ENCODE results near the gene SLC7A1. TPM values are rescaled to one million over a fixed set of nuclear protein-coding genes. Genes with fewer than 3 reads are reported as not detected.

SLC7A1 gene
- total RNA-seq, 1 donor from 2014 or later, result 10.3 TPM

DNA sequence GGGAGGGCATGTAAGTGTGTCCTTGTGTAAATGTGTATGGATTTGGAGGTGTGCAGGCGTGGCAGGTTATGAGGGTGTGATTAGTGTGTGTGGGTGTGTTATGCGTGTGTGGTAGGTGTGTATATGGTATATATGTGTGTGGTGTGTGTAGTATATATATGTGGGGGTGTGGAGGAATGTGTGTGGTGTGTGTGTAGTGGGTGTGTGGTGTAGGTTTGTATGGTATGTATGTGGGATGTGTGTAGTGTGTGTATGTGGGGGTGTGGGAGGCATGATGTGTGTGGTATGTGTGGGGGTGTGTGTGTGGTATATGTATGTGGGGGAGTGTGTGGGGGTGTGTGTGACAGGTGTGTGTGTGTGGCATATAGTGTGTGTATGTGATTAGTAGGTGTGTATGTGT is 104.2 kb downstream of the SLC7A1 start:
- no peaks in the 10 kb centered on the region for H3K27me3 ChIP-seq (ENCODE audit: low read depth)
- peaks cover 23% of the 10 kb centered on the region for H3K36me3 ChIP-seq
- intact Hi-C loops (cut with micrococcal nuclease), result no loop called here
- no peak overlapping the region for H3K4me3 ChIP-seq
- H3K9me3 ChIP-seq (replicated peaks), result no peaks in the 10 kb centered on the region
- H3K4me1 ChIP-seq, result peaks cover 10% of the 10 kb centered on the region
- TF ChIP-seq, protein P1, sequence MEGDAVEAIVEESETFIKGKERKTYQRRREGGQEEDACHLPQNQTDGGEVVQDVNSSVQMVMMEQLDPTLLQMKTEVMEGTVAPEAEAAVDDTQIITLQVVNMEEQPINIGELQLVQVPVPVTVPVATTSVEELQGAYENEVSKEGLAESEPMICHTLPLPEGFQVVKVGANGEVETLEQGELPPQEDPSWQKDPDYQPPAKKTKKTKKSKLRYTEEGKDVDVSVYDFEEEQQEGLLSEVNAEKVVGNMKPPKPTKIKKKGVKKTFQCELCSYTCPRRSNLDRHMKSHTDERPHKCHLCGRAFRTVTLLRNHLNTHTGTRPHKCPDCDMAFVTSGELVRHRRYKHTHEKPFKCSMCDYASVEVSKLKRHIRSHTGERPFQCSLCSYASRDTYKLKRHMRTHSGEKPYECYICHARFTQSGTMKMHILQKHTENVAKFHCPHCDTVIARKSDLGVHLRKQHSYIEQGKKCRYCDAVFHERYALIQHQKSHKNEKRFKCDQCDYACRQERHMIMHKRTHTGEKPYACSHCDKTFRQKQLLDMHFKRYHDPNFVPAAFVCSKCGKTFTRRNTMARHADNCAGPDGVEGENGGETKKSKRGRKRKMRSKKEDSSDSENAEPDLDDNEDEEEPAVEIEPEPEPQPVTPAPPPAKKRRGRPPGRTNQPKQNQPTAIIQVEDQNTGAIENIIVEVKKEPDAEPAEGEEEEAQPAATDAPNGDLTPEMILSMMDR (IDR thresholded peaks at IDR 0.05; ENCODE audit: borderline replicate concordance), result no peak
- no peak overlapping the region for H3K27ac ChIP-seq (replicated peaks)
- no peak for DNase-seq

DNA sequence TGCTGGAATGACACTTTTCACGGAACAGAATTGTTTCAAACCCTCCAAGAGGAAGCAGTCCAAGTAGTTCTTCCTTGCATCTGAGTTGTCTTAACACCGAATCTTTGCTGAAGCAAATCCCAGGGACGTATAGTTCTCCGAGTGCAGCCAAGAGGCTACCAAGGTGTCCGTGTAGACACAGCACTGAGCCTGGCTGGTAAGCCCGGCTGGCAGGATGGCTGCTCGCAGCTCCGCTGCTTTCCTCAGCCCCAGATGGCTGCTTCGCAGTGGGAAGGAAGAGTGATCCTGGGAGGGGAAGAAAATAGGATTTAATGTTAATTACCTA is 105.0 kb downstream of the SLC7A1 start:
- Histone ChIP-seq H3K4me1 (peaks cover 3% of the 10 kb centered on the region), H3K36me3 (peaks cover 23% of the 10 kb centered on the region), H3K4me3 (no peak overlapping the region), H3K9me3 (replicated peaks) (no peaks in the 10 kb centered on the region), H3K27me3 (ENCODE audit: low read depth) (no peaks in the 10 kb centered on the region), H3K27ac (replicated peaks) (no peak overlapping the region)
- TF ChIP-seq, protein P1 (IDR thresholded peaks at IDR 0.05; ENCODE audit: borderline replicate concordance), result no peak
- intact Hi-C loops (cut with micrococcal nuclease), result no loop called here
- no peak for DNase-seq

DNA sequence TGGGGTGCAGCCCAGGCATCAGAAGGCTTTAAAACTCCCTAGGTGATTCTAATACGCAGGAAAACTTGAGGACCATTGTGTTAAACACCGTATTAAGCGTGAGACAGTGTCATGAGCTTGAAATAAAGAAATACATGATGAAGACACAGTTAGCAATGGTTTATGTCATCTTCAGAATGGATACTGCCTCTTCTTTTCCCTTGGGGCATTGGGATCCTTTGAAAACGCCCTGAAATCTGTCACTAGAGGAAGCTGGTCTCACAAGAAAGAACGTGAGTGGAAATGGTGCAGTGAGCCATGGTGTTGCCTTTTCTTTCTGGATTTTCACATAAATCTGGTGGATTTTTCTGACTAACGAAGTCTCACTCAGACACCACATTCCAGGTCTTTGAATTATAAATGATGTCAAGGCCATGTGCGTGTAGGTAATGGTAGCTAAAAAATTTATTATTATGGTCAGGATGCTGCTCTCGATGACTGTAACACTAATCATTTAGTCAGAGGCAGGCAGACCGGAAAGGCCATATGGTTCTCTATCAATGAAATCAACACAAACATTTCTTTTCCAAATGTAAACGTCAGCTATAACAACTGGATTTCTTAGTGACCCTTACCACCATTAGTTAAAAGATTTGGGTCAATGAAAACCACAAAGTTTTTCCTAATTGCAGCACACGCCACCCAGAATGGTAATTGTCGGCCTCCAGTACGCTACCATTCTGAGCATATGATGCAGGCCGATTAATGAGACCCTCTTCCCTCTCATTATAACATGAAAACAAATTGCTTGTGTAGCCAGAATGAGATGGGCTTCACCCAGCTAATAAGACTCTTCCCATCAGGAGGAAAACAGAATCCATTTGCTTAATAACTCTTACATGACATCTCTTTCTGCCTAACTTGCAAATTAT is 105.6 kb downstream of the SLC7A1 start:
- intact Hi-C loops (cut with micrococcal nuclease), result no loop called here
- no peak for DNase-seq
- Histone ChIP-seq H3K27ac (replicated peaks) (no peak overlapping the region), H3K4me1 (no peaks in the 10 kb centered on the region), H3K36me3 (peaks cover 23% of the 10 kb centered on the region), H3K9me3 (replicated peaks) (no peaks in the 10 kb centered on the region), H3K27me3 (ENCODE audit: low read depth) (no peaks in the 10 kb centered on the region), H3K4me3 (no peak overlapping the region)
- TF ChIP-seq, protein P1 (IDR thresholded peaks at IDR 0.05; ENCODE audit: borderline replicate concordance), result no peak

DNA sequence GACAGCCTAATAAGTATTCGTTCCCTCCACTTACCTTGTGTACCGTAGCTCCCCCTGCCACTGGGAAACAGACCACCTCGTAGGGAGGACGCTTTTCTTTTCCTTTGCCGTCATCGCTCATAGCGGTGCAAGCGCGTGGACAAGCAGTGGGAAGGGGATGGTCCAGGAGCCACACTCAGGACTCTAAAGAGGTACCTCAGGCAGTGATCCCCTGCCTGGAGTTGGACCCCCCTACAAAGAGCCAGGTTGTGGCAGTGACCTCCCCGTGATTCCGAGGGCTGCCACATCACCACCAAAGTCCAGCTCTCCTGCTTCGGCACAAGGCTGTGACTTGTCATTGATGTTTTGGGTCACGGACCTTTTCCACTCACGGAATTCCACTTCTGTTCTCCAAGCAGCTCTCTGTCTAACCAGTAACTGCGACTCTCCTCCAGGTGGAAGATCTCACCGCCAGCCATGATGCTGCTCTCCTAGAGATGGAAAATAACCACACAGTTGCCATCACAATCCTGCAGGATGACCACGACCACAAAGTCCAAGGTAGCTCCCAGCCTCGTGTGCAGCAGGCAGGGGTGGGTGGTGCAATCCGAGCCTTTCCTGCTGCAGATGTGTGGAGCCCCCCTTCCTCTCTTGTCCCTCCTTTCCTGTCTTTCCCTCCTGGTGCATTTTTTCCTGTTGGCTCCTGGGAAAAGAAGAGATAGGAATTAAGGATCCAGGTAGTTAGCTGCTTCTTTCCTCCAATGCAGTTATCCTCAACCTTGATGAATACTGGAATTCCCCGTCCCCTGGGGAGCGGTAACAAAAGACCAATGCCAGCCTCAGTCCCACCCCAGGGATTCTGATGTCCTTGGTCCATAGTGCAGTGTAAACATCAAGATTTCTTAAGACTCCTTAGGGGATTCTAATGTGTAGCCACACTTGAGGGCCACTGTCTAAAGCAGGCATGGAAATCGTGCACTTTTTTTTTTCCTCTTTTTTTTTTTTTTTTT is 107.7 kb downstream of the SLC7A1 start:
- no peak overlapping the region for H3K27ac ChIP-seq (replicated peaks)
- intact Hi-C loops (cut with micrococcal nuclease), result no loop called here
- H3K4me3 ChIP-seq, result no peak overlapping the region
- DNase-seq, result no peak
- no peaks in the 10 kb centered on the region for H3K27me3 ChIP-seq (ENCODE audit: low read depth)
- TF ChIP-seq, protein P1 (IDR thresholded peaks at IDR 0.05; ENCODE audit: borderline replicate concordance), result no peak
- peaks cover 18% of the 10 kb centered on the region for H3K36me3 ChIP-seq
- H3K9me3 ChIP-seq (replicated peaks), result no peaks in the 10 kb centered on the region
- H3K4me1 ChIP-seq, result peaks cover 9% of the 10 kb centered on the region

DNA sequence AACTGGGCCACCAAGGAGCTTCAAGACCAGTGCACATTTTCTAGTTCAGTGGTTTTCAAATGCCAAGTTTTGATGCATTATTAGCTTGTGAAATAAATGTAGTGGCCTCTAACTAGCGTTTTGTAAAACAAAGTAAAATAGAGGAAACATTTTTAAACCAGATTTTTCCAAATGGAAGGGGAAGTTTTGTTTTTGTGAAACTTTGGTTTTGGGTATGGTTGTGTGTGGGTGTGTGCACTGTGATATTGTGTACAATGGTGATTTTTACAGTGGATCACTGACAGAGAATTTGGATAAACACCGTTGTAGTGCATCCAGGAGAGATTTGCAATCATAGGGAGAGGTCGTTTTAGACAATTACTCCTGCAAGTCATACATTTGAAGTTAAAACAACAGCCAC is 108.9 kb downstream of the SLC7A1 start:
- TF ChIP-seq, protein P1 (IDR thresholded peaks at IDR 0.05; ENCODE audit: borderline replicate concordance), result no peak
- Histone ChIP-seq H3K9me3 (replicated peaks) (no peaks in the 10 kb centered on the region), H3K27me3 (ENCODE audit: low read depth) (no peaks in the 10 kb centered on the region), H3K4me1 (peaks cover 13% of the 10 kb centered on the region), H3K27ac (replicated peaks) (no peak overlapping the region), H3K4me3 (no peak overlapping the region), H3K36me3 (peaks cover 19% of the 10 kb centered on the region)
- no peak for DNase-seq
- intact Hi-C loops (cut with micrococcal nuclease), result no loop called here

All from left ventricle myocardium inferior (tissue), 1 donor.